Ovary (tissue), 9 donors: ENCODE measurements around the gene C15orf62. TPM values are rescaled to one million over a fixed set of nuclear protein-coding genes. Genes with fewer than 3 reads are reported as not detected.

Experiments used
- DNase-seq, 5 donors: peaks; one replicate each; pipeline ENCODE4 v3.0.0-alpha.2; 2019 to 2020
- H3K27ac ChIP-seq, 2 donors: fragments of 200-600 bp; one replicate each; pipeline versions ENCODE4 v1.5.1 to v1.8.0; 2019 to 2022
- H3K27me3 ChIP-seq: fragments of 200-600 bp; one replicate; pipeline ENCODE4 v1.8.0; 2022
- H3K36me3 ChIP-seq: fragments of 200-600 bp; sonication (generic); one replicate; pipeline ENCODE4 v1.5.1; 2019
- H3K4me1 ChIP-seq: one replicate; pipeline ENCODE4 v1.8.1; 2013; ENCODE audit warnings: mild to moderate bottlenecking, moderate library complexity; ENCODE audit not compliant: insufficient read depth
- H3K4me3 ChIP-seq: fragments of 200-600 bp; sonication (generic); one replicate; pipeline ENCODE4 v1.5.1; 2017
- H3K9me3 ChIP-seq, 2 donors: fragments of 200-600 bp in 1 of 2; sonication (generic) in 1 of 2; one replicate each; pipeline versions ENCODE4 v1.5.1 to v1.8.1; 2013 to 2019; ENCODE audit warnings: mild to moderate bottlenecking in 1 of 2, moderate library complexity in 1 of 2
- CTCF ChIP-seq, 3 donors: fragments of 450-650 bp in 2 of 3; fragments of 200-600 bp in 1 of 3; IDR thresholded peaks; one replicate each; pipeline versions ENCODE4 v1.5.1 to v1.8.0; 2016 to 2022; ENCODE audit warnings: antibody characterized with exemption in 3 of 3, mild to moderate bottlenecking in 1 of 3
- EP300 ChIP-seq: sonication (generic); formaldehyde crosslinking; IDR thresholded peaks from one replicate; pipeline ENCODE4 v1.6.1; 2017; ENCODE audit warnings: antibody characterized with exemption
- POLR2A ChIP-seq: fragments of 450-650 bp; IDR thresholded peaks from one replicate; pipeline ENCODE4 v1.6.1; 2017; ENCODE audit warnings: antibody characterized with exemption, mild to moderate bottlenecking, moderate library complexity
- WGBS, 3 donors: extraction: QIAGEN DNeasy Blood & Tissue Kit in 1 of 3; methylation state at CpG; one replicate each; pipeline versions ENCODE4 v1.1.5 to v1.1.7; 2013 to 2017; 5-methylcytosine and 5-hydroxymethylcytosine counted together
- intact Hi-C, 4 donors: fragments of 100-400 bp; cut with DNase I; formaldehyde crosslinking; loops; one replicate each; pipeline versions ENCODE4 v1.11.0 to v1.15.1; 2022 to 2023
- polyA plus RNA-seq, 2 donors: library from polyadenylated mRNA; stranded (reverse); fragments of 200-250 nt in 1 of 2; fragments of 350-450 nt in 1 of 2; fragmentation: Illumina TruSeq in 1 of 2; extraction: RNeasy Lipid Tissue Mini Kit (QIAGEN cat#74804) in 1 of 2; gene quantifications; one replicate each; pipeline ENCODE4 v1.2.3, GENCODE V29; 2013 to 2014
- total RNA-seq, 7 donors: library from RNA; depleted of rRNA in 2 of 7; stranded (reverse); fragments of >200 nt in 2 of 7; fragmentation: NEBNext Ultra II Directional in 3 of 7; extraction: Animal tissue kit (Norgen Biotek cat#: 25700) in 3 of 7; gene quantifications; one replicate each; pipeline versions ENCODE4 v1.1.0 to v1.2.4, GENCODE V29; 2016 to 2023
- donor health status: DM: no; HTN: no; CAD: no; lungs with moderate emphysema.
- donor health status: DM: no; HTN: no; CAD: no.
- donor health status: Bipolar disorder and iron deficiency.
- donor health status: DM: yes; HTN: yes; CAD: no.
- donor health status: DM: no; HTN: no; CAD: no.
- donor health status: DM: yes; HTN: yes; CAD: no.

Gene C15orf62
- total and polyA plus RNA-seq, 9 donors: 0.33 to 1.2 (median 0.67) TPM

DNA sequence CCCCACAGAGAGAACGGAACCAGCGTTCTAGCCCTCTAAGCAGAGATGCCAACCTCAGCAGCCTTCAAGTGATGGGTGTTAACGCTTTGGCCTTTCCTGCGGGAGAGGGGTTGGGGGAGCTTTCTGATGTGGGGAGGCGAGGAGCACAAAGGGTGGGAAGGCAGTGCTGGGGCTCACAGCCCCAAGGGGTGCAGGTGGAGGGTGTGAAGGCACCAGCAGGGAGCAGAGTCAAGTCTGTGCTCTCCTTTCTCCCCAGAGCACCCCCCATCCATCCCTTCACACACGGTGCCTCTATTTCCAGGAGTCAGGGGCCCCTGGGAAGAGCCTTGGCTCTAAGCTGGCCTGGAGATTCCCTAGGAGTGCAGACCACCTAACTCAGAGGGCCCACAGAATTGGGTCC is 4.1 kb downstream of the C15orf62 start:
- H3K4me3 ChIP-seq: no peak overlapping the region

GRCh38 chr15:40775007-40775406 is 5.2 kb downstream of the C15orf62 start:
- 84 to 91% (median 85%) methylated on average over 10 of the region's 10 CpGs for WGBS, 3 donors
- TF ChIP-seq EP300: no peak
- TF ChIP-seq CTCF (IDR thresholded peaks at IDR 0.05): no peak
- no peak for TF ChIP-seq POLR2A
- DNase-seq: no peak
- Histone ChIP-seq H3K9me3 (no peaks in the 10 kb centered on the region), H3K27me3 (no peaks in the 10 kb centered on the region), H3K36me3 (no peaks in the 10 kb centered on the region), H3K4me1 (no peaks in the 10 kb centered on the region), H3K27ac (no peak overlapping the region), H3K4me3 (no peak overlapping the region)
- intact Hi-C loops: no loop called here

More for the DNA sequence above, 4.1 kb downstream of the C15orf62 start:
- Histone ChIP-seq H3K4me1 (no peaks in the 10 kb centered on the region), H3K27ac (no peak overlapping the region), H3K9me3 (no peaks in the 10 kb centered on the region), H3K36me3 (no peaks in the 10 kb centered on the region), H3K27me3 (no peaks in the 10 kb centered on the region)
- WGBS, 3 donors: 87 to 91% (median 90%) methylated on average over 6 of the region's 6 CpGs
- intact Hi-C loops: no loop called here
- TF ChIP-seq CTCF (IDR thresholded peaks at IDR 0.05): no peak
- TF ChIP-seq EP300: no peak
- TF ChIP-seq POLR2A: no peak
- DNase-seq: no peak

DNA sequence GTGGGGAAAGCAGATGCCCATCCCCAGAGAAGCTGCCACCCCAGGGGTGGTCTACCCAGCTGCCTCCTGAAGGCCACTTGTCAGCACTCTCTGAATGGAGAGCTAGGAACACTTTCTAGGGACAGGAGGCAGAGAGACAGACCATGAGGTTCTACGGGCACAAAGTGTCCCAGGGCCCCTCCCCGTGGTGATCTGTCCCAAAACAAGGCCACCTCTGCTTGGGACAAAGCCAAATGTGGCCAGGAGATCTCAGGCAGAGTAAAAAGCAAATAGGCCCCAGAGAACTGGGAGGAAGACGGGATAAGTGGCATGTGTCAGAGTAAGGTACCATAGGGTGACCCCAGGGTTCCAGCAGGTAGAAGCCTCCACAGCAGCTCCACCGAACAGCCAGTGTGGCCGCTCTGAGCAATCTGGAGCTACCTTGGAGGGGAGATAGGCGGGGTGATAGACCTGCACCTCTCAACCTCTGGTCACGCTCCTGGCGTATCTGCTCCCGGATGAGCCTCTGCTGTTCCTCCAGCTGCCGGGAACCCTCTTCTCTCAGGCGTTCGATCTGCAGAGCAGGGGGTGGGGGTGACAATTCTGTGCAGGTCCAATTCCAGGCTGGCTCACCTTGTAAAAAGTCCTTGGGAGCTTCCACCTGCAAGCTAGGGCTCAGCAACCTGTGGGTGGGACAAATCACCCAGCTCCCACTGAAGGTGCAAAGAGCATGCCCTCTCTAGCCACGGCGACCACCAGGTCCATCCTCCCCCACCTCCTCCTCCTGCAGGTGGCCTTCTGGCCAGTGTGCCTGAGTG is 6.2 kb downstream of the C15orf62 start:
- TF ChIP-seq EP300 (no peak), CTCF (IDR thresholded peaks at IDR 0.05) (no peak), POLR2A (no peak)
- H3K36me3 ChIP-seq: no peaks in the 10 kb centered on the region
- no peak for DNase-seq
- 92 to 95% (median 95%) methylated on average over 14 of the region's 14 CpGs for WGBS, 3 donors
- H3K4me1 ChIP-seq: no peaks in the 10 kb centered on the region
- intact Hi-C loops: no loop called here
- H3K27ac ChIP-seq: no peak overlapping the region
- no peaks in the 10 kb centered on the region for H3K9me3 ChIP-seq
- H3K27me3 ChIP-seq: no peaks in the 10 kb centered on the region
- H3K4me3 ChIP-seq: no peak overlapping the region

GRCh38 chr15:40776537-40777141 is 6.9 kb downstream of the C15orf62 start:
- no peaks in the 10 kb centered on the region for H3K36me3 ChIP-seq
- WGBS, 3 donors: 77 to 81% (median 80%) methylated on average over 11 of the region's 11 CpGs
- TF ChIP-seq EP300: no peak
- TF ChIP-seq CTCF (IDR thresholded peaks at IDR 0.05): no peak
- no peak for TF ChIP-seq POLR2A
- H3K4me3 ChIP-seq: no peak overlapping the region
- no peak overlapping the region for H3K27ac ChIP-seq
- H3K27me3 ChIP-seq: no peaks in the 10 kb centered on the region
- no peaks in the 10 kb centered on the region for H3K9me3 ChIP-seq
- H3K4me1 ChIP-seq: no peaks in the 10 kb centered on the region
- DNase-seq: no peak
- intact Hi-C loops: no loop called here
